ENCODE results near the gene SMAD5.

SMAD5 gene

GRCh38 chr5:136200130-136200529 is 67.5 kb downstream of the SMAD5 start:
- H2AFZ ChIP-seq (ENCODE audit: low read length), result no peak overlapping the region
- H3K9me3 ChIP-seq (ENCODE audit: low read length), result no peaks in the 10 kb centered on the region
- H3K79me2 ChIP-seq (ENCODE audit: insufficient read depth, low read length), result no peaks in the 10 kb centered on the region
- H3K36me3 ChIP-seq (ENCODE audit: insufficient read depth, low read length), result no peaks in the 10 kb centered on the region
- no peak overlapping the region for H3K9ac ChIP-seq (ENCODE audit: low read length)
- no peaks in the 10 kb centered on the region for H3K27me3 ChIP-seq (ENCODE audit: insufficient read depth, low read length)
- no peak overlapping the region for H3K4me3 ChIP-seq (ENCODE audit: low read depth, low read length, poor library complexity, severe bottlenecking)
- no peaks in the 10 kb centered on the region for H3K4me1 ChIP-seq (ENCODE audit: insufficient read depth, low read length, severe bottlenecking)
- no peaks in the 10 kb centered on the region for H3F3A ChIP-seq (ENCODE audit: insufficient read depth, low read length)
- no peak for TF ChIP-seq EZH2 (IDR thresholded peaks at IDR 0.05; ENCODE audit: borderline replicate concordance, low read length)
- TF ChIP-seq, protein P1, sequence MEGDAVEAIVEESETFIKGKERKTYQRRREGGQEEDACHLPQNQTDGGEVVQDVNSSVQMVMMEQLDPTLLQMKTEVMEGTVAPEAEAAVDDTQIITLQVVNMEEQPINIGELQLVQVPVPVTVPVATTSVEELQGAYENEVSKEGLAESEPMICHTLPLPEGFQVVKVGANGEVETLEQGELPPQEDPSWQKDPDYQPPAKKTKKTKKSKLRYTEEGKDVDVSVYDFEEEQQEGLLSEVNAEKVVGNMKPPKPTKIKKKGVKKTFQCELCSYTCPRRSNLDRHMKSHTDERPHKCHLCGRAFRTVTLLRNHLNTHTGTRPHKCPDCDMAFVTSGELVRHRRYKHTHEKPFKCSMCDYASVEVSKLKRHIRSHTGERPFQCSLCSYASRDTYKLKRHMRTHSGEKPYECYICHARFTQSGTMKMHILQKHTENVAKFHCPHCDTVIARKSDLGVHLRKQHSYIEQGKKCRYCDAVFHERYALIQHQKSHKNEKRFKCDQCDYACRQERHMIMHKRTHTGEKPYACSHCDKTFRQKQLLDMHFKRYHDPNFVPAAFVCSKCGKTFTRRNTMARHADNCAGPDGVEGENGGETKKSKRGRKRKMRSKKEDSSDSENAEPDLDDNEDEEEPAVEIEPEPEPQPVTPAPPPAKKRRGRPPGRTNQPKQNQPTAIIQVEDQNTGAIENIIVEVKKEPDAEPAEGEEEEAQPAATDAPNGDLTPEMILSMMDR (IDR thresholded peaks at IDR 0.05; ENCODE audit: low read length), result no peak
- H4K20me1 ChIP-seq (ENCODE audit: insufficient read depth, low read length), result no peaks in the 10 kb centered on the region
- no peaks in the 10 kb centered on the region for H3K9me2 ChIP-seq (ENCODE audit: low read depth, low read length)
- H3K27ac ChIP-seq (ENCODE audit: low read depth, low read length, poor library complexity, severe bottlenecking), result no peak overlapping the region
- H3K4me2 ChIP-seq (ENCODE audit: low read length), result no peak overlapping the region

GRCh38 chr5:136200761-136201160 is 68.1 kb downstream of the SMAD5 start:
- H4K20me1 ChIP-seq (ENCODE audit: insufficient read depth, low read length), result no peaks in the 10 kb centered on the region
- no peaks in the 10 kb centered on the region for H3K79me2 ChIP-seq (ENCODE audit: insufficient read depth, low read length)
- H2AFZ ChIP-seq (ENCODE audit: low read length), result no peak overlapping the region
- no peaks in the 10 kb centered on the region for H3F3A ChIP-seq (ENCODE audit: insufficient read depth, low read length)
- H3K4me3 ChIP-seq (ENCODE audit: low read depth, low read length, poor library complexity, severe bottlenecking), result no peak overlapping the region
- H3K4me2 ChIP-seq (ENCODE audit: low read length), result no peak overlapping the region
- H3K27ac ChIP-seq (ENCODE audit: low read depth, low read length, poor library complexity, severe bottlenecking), result no peak overlapping the region
- no peaks in the 10 kb centered on the region for H3K9me3 ChIP-seq (ENCODE audit: low read length)
- no peaks in the 10 kb centered on the region for H3K36me3 ChIP-seq (ENCODE audit: insufficient read depth, low read length)
- H3K9ac ChIP-seq (ENCODE audit: low read length), result no peak overlapping the region
- H3K4me1 ChIP-seq (ENCODE audit: insufficient read depth, low read length, severe bottlenecking), result no peaks in the 10 kb centered on the region
- TF ChIP-seq, protein P1 (IDR thresholded peaks at IDR 0.05; ENCODE audit: low read length), result no peak
- no peak for TF ChIP-seq EZH2 (IDR thresholded peaks at IDR 0.05; ENCODE audit: borderline replicate concordance, low read length)
- H3K27me3 ChIP-seq (ENCODE audit: insufficient read depth, low read length), result no peaks in the 10 kb centered on the region
- H3K9me2 ChIP-seq (ENCODE audit: low read depth, low read length), result no peaks in the 10 kb centered on the region

DNA sequence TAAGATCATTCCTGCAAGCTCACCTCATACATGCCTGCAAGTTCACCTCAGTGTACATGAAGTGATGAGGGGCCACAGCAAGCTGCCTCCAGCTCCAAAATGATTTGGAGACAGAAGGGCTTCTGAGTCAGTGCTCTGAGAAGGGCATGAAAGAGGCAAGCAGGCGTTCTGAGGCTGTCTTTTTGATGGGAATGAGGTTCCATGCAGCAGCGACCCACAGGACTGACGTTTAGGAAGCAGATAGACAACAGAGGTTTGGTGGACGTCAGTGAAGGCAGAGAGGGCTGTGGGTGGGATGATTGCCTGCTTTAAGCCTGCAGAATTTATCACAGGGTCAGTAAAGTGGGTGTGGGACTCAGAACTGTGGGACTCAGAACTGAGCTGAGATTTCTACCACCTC is 69.2 kb downstream of the SMAD5 start:
- TF ChIP-seq EZH2 (IDR thresholded peaks at IDR 0.05; ENCODE audit: borderline replicate concordance, low read length), result no peak
- TF ChIP-seq, protein P1 (IDR thresholded peaks at IDR 0.05; ENCODE audit: low read length), result no peak
- no peaks in the 10 kb centered on the region for H4K20me1 ChIP-seq (ENCODE audit: insufficient read depth, low read length)
- H3K27ac ChIP-seq (ENCODE audit: low read depth, low read length, poor library complexity, severe bottlenecking), result no peak overlapping the region
- no peaks in the 10 kb centered on the region for H3K9me2 ChIP-seq (ENCODE audit: low read depth, low read length)
- H3K79me2 ChIP-seq (ENCODE audit: insufficient read depth, low read length), result no peaks in the 10 kb centered on the region
- H2AFZ ChIP-seq (ENCODE audit: low read length), result no peak overlapping the region
- no peak overlapping the region for H3K4me2 ChIP-seq (ENCODE audit: low read length)
- no peaks in the 10 kb centered on the region for H3K27me3 ChIP-seq (ENCODE audit: insufficient read depth, low read length)
- H3K4me3 ChIP-seq (ENCODE audit: low read depth, low read length, poor library complexity, severe bottlenecking), result no peak overlapping the region
- H3K4me1 ChIP-seq (ENCODE audit: insufficient read depth, low read length, severe bottlenecking), result no peaks in the 10 kb centered on the region
- H3K9me3 ChIP-seq (ENCODE audit: low read length), result no peaks in the 10 kb centered on the region
- no peaks in the 10 kb centered on the region for H3F3A ChIP-seq (ENCODE audit: insufficient read depth, low read length)
- H3K36me3 ChIP-seq (ENCODE audit: insufficient read depth, low read length), result no peaks in the 10 kb centered on the region
- no peak overlapping the region for H3K9ac ChIP-seq (ENCODE audit: low read length)
